Panc1 (cell line): Measurements from ENCODE around the gene NPW. TPM values are rescaled to one million over a fixed set of nuclear protein-coding genes. Genes with fewer than 3 reads are reported as not detected.
A peak's percentile ranks its signal among the peaks of the same experiment; 100 is the strongest.

Experiments used
- ATAC-seq: fragments of 200-7000 bp; cut with Tn5 transposase; 2 replicates; pipeline ENCODE4 v1.9.1; 2020; ENCODE audit warnings: mild to moderate bottlenecking, moderate library complexity
- BruUV-seq: library from RNA; stranded (reverse); fragments of 400-500 nt; replicated peaks from 2 replicates; lab custom pipeline; 2021; lab: Mats Ljungman, UMichigan
- CTCF ChIA-PET: fragments of 300-600 bp; sonication (Branson Sonifier 250); formaldehyde crosslinking; loops from one replicate; lab custom pipeline; 2022; ENCODE audit warnings: antibody characterized with exemption; lab: Charles Lee
- POLR2A ChIA-PET: fragments of 300-600 bp; sonication (Branson Sonifier 250); formaldehyde crosslinking; loops from one replicate; lab custom pipeline; 2022; ENCODE audit warnings: antibody characterized with exemption; lab: Charles Lee
- DNase-seq: peaks from one replicate; pipeline ENCODE4 v3.0.0-alpha.2; 2010; ENCODE audit warnings: low read depth, low spot score
- H3K27ac ChIP-seq: 2 replicates; pipeline ENCODE4 v1.5.1; 2011; ENCODE audit warnings: mild to moderate bottlenecking, low read length, inconsistent platforms
- H3K27me3 ChIP-seq: fragments of 200-500 bp; sonication (Bioruptor generic); 2 replicates; pipeline ENCODE4 v1.6.0; 2014; ENCODE audit warnings: low read length, inconsistent platforms; ENCODE audit not compliant: control insufficient read depth, insufficient read depth
- H3K36me3 ChIP-seq: fragments of 200-500 bp; sonication (Bioruptor generic); 2 replicates; pipeline ENCODE4 v1.5.1; 2014; ENCODE audit warnings: inconsistent platforms, mild to moderate bottlenecking, low read length, moderate library complexity; ENCODE audit not compliant: control insufficient read depth, insufficient read depth
- H3K4me1 ChIP-seq: 2 replicates; pipeline ENCODE4 v1.5.1; 2011; ENCODE audit warnings: inconsistent platforms, mild to moderate bottlenecking, low read length, moderate library complexity; ENCODE audit not compliant: control insufficient read depth, insufficient read depth
- H3K4me3 ChIP-seq, 2 experiments: 2 replicates each; pipeline ENCODE4 v1.5.1; 2011 to 2012; ENCODE audit warnings: low read depth in 2 of 2, low read length in 2 of 2, mild to moderate bottlenecking in 2 of 2, inconsistent platforms in 1 of 2, moderate library complexity in 1 of 2
- H3K9me3 ChIP-seq: fragments of 200-500 bp; sonication (Bioruptor generic); 2 replicates; pipeline ENCODE4 v1.5.1; 2014; ENCODE audit warnings: low read depth, mild to moderate bottlenecking, inconsistent platforms, low read length, moderate library complexity; ENCODE audit not compliant: control insufficient read depth, insufficient read depth
- POLR2AphosphoS5 ChIP-seq: IDR thresholded peaks from 2 replicates; pipeline ENCODE4 v1.6.1; 2012; ENCODE audit warnings: mild to moderate bottlenecking, low read depth, low read length, moderate library complexity
- SIN3A ChIP-seq: IDR thresholded peaks from 2 replicates; pipeline ENCODE4 v1.6.1; 2012; ENCODE audit warnings: low read depth, mild to moderate bottlenecking, low read length, moderate library complexity, borderline replicate concordance; ENCODE audit not compliant: insufficient read depth
- TCF7L2 ChIP-seq: IDR thresholded peaks from 2 replicates; pipeline ENCODE4 v1.6.1; 2011; ENCODE audit warnings: mild to moderate bottlenecking, low read depth, low read length, inconsistent platforms
- in situ Hi-C: cut with HindIII; loops from 2 replicates; pipeline ENCODE4 v1.10.0; 2016; ENCODE audit warnings: low sequenced_read_pairs, low pct_unique_long_range_greater_than_20kb
- intact Hi-C: fragments of 100-400 bp; cut with micrococcal nuclease; formaldehyde crosslinking; loops from one replicate; pipeline ENCODE4 v1.10.0; 2022; ENCODE audit not compliant: unreplicated experiment
- total RNA-seq: library from RNA; stranded (reverse); gene quantifications from one replicate; pipeline ENCODE4 v1.2.1, GENCODE V29; 2021; ENCODE audit not compliant: unreplicated experiment
- TF ChIP-seq, protein P1 (sequence below), 2 experiments: IDR thresholded peaks; 2 replicates each; pipeline ENCODE4 v1.6.1; 2011 to 2012; ENCODE audit warnings: low read depth in 2 of 2, control low read depth in 1 of 2, low read length in 1 of 2, mild to moderate bottlenecking in 1 of 2, moderate library complexity in 1 of 2; ENCODE audit not compliant: insufficient read depth in 1 of 2
- TF ChIP-seq, protein P2 (sequence below): fragments of 450-650 bp; IDR thresholded peaks from 2 replicates; pipeline ENCODE4 v1.5.1; 2017; ENCODE audit warnings: mild to moderate bottlenecking

The NPW gene
- total RNA-seq, 1 experiment from 2014 or later = 15.3 TPM

DNA sequence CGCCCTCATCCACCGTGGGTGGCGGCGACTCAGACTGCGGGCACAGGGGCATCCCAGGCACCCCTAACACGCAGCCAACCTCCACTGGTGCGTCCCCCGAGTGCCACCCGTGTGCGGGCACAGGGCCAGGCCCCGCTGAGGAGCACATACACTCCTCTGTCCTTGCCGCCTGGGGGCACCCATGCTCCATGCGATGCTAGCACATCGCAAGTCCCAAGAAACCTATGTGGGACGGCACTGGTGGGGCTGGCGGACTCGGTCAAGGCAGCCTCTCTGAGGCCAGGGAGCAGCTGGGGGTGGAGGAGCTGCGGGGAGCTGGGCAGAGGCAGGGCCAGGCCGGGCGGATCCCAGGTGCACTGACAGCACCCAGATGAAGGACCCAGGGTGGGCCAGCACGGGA is 13.9 kb upstream of the NPW start:
- TF ChIP-seq SIN3A (no peak), POLR2AphosphoS5 (no peak), TCF7L2 (no peak)
- TF ChIP-seq, protein P1, sequence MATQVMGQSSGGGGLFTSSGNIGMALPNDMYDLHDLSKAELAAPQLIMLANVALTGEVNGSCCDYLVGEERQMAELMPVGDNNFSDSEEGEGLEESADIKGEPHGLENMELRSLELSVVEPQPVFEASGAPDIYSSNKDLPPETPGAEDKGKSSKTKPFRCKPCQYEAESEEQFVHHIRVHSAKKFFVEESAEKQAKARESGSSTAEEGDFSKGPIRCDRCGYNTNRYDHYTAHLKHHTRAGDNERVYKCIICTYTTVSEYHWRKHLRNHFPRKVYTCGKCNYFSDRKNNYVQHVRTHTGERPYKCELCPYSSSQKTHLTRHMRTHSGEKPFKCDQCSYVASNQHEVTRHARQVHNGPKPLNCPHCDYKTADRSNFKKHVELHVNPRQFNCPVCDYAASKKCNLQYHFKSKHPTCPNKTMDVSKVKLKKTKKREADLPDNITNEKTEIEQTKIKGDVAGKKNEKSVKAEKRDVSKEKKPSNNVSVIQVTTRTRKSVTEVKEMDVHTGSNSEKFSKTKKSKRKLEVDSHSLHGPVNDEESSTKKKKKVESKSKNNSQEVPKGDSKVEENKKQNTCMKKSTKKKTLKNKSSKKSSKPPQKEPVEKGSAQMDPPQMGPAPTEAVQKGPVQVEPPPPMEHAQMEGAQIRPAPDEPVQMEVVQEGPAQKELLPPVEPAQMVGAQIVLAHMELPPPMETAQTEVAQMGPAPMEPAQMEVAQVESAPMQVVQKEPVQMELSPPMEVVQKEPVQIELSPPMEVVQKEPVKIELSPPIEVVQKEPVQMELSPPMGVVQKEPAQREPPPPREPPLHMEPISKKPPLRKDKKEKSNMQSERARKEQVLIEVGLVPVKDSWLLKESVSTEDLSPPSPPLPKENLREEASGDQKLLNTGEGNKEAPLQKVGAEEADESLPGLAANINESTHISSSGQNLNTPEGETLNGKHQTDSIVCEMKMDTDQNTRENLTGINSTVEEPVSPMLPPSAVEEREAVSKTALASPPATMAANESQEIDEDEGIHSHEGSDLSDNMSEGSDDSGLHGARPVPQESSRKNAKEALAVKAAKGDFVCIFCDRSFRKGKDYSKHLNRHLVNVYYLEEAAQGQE (IDR thresholded peaks at IDR 0.05; ENCODE audit: insufficient read depth in 1 of 2, low read depth in 2 of 2, low read length in 1 of 2) = no peak
- TF ChIP-seq, protein P2, sequence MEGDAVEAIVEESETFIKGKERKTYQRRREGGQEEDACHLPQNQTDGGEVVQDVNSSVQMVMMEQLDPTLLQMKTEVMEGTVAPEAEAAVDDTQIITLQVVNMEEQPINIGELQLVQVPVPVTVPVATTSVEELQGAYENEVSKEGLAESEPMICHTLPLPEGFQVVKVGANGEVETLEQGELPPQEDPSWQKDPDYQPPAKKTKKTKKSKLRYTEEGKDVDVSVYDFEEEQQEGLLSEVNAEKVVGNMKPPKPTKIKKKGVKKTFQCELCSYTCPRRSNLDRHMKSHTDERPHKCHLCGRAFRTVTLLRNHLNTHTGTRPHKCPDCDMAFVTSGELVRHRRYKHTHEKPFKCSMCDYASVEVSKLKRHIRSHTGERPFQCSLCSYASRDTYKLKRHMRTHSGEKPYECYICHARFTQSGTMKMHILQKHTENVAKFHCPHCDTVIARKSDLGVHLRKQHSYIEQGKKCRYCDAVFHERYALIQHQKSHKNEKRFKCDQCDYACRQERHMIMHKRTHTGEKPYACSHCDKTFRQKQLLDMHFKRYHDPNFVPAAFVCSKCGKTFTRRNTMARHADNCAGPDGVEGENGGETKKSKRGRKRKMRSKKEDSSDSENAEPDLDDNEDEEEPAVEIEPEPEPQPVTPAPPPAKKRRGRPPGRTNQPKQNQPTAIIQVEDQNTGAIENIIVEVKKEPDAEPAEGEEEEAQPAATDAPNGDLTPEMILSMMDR = no peak; the same call in 1 of the 2 replicates
- ChIA-PET CTCF (no interaction called here), POLR2A (no interaction called here)
- no peaks in the 10 kb centered on the region for H3K9me3 ChIP-seq
- peaks cover 47% of the 10 kb centered on the region for H3K4me1 ChIP-seq
- no peaks in the 10 kb centered on the region for H3K27me3 ChIP-seq
- in situ Hi-C loops = no loop called here
- no TSS peak for BruUV-seq
- peak overlapping the region; percentile 65; the same call in 1 of the 2 replicates for H3K27ac ChIP-seq
- peaks cover 6% of the 10 kb centered on the region; the same call in 1 of the 2 replicates for H3K36me3 ChIP-seq
- intact Hi-C loops = no loop called here
- no peak for DNase-seq
- no peak overlapping the region for H3K4me3 ChIP-seq
- peak; percentile 15; the same call in 1 of the 2 replicates for ATAC-seq

DNA sequence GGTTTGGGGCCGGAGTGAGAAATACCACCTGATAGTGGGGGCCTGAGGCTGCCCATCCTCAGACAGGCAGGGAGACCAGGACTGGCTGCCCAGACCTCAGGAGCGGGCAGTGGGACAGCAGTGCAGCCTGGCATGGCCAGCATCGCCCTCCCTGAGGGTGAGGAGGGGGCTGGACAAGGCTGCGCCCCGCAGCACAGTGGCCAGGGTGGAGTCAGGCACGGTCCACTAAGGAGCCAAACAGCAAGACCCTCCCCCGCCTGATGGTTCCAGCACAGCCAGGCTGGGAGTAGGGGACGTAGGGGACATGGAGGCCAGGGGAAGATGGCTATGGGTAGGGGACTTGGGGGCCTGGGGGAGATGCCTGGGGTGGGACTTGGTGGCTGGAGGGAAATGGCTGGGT is 13.3 kb upstream of the NPW start:
- TF ChIP-seq TCF7L2 = no peak
- no TSS peak for BruUV-seq
- Histone ChIP-seq H3K4me3 (no peak overlapping the region), H3K9me3 (no peaks in the 10 kb centered on the region), H3K36me3 (peaks cover 5% of the 10 kb centered on the region; the same call in 1 of the 2 replicates), H3K27me3 (no peaks in the 10 kb centered on the region), H3K4me1 (peaks cover 47% of the 10 kb centered on the region), H3K27ac (peak overlapping the region; percentile 8; the same call in 1 of the 2 replicates)
- CTCF ChIA-PET = no interaction called here
- in situ Hi-C loops (no loop called here), intact Hi-C loops (no loop called here)
- POLR2A ChIA-PET = no interaction called here
- no peak for ATAC-seq
- DNase-seq = no peak

DNA sequence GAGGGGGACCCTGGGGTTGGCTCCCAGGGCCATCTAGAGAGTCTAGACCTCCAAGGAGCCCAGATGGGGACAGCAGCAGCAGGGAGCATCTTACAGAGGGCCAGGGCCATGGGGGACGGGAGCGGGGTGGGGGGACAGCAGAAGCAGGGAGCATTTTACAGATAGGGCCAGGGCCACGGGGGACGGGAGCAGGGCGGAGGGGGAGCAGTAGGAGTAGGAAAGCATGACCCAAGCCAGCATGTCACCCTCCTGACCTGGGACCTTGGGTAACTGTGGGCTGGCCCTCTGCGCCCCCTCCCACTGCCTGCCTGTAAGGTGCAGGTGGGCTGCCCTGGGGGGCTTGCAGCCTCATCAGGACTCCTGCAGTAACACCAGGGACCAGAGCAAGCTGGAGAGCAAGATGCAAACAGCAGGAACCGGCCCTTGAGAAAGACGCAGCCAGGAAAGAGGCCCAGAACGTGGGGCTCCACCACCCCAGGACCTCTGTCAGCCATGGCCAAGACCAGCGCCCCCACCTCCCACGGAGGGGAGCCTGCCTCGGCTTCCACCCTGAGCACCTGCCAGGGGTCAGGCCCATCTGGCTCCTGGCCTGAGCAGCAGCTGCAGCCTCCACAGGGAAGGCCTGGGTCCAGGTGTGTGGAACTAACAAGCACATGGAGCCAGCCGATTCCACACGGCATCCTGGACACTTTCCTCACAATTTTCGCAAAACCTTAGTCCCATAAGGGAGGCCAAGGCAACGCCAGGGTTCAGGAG is 12.3 kb upstream of the NPW start:
- BruUV-seq = no TSS peak
- in situ Hi-C loops = no loop called here

More for the DNA sequence above, 12.3 kb upstream of the NPW start:
- Histone ChIP-seq H3K36me3 (no peaks in the 10 kb centered on the region; the same call in 1 of the 2 replicates), H3K4me1 (peaks cover 47% of the 10 kb centered on the region), H3K4me3 (peak overlapping the region; percentile 85 to 94), H3K27ac (peak overlapping the region; percentile 91), H3K9me3 (no peaks in the 10 kb centered on the region), H3K27me3 (no peaks in the 10 kb centered on the region)
- ChIA-PET CTCF (no interaction called here), POLR2A (no interaction called here)
- DNase-seq = no peak
- ATAC-seq = no peak
- intact Hi-C loops = no loop called here
- TF ChIP-seq, protein P2 = no peak
- TF ChIP-seq TCF7L2 = no peak
- no peak for TF ChIP-seq POLR2AphosphoS5
- TF ChIP-seq, protein P1 (IDR thresholded peaks at IDR 0.05; ENCODE audit: insufficient read depth in 1 of 2, low read depth in 2 of 2, low read length in 1 of 2) = no peak
- TF ChIP-seq SIN3A = no peak
